GM12865 (cell line): ENCODE data around the gene LOXL1.

Experiments used
- DNase-seq: peaks from one replicate; pipeline ENCODE4 v3.0.0; 2010; ENCODE audit warnings: low read depth
- H3K4me3 ChIP-seq: 2 replicates; pipeline ENCODE4 v1.5.1; 2011; ENCODE audit warnings: mild to moderate bottlenecking, low read depth, low read length, control low read depth
- CTCF ChIP-seq: IDR thresholded peaks from 2 replicates; pipeline ENCODE4 v1.5.1; 2011; ENCODE audit warnings: low read length, control low read depth, low read depth, inconsistent platforms; ENCODE audit not compliant: insufficient read depth; ENCODE audit errors: missing control alignments

LOXL1 gene

GRCh38 chr15:73900095-73900712 is 26.1 kb upstream of the LOXL1 start:
- no peak overlapping the region for H3K4me3 ChIP-seq
- no peak for TF ChIP-seq CTCF
- DNase-seq, result no peak

GRCh38 chr15:73901126-73901810 is 25.0 kb upstream of the LOXL1 start:
- no peak for TF ChIP-seq CTCF

GRCh38 chr15:73902121-73903020 is 23.9 kb upstream of the LOXL1 start:
- DNase-seq, result no peak
- no peak for TF ChIP-seq CTCF
- H3K4me3 ChIP-seq, result no peak overlapping the region

More at GRCh38 chr15:73901126-73901810, 25.0 kb upstream of the LOXL1 start:
- H3K4me3 ChIP-seq, result no peak overlapping the region
- DNase-seq, result no peak

GRCh38 chr15:73904026-73904815 is 22.0 kb upstream of the LOXL1 start:
- DNase-seq, result no peak
- H3K4me3 ChIP-seq, result no peak overlapping the region
- TF ChIP-seq CTCF, result no peak

GRCh38 chr15:73905225-73905827 is 20.9 kb upstream of the LOXL1 start:
- TF ChIP-seq CTCF, result no peak
- no peak for DNase-seq
- H3K4me3 ChIP-seq, result no peak overlapping the region
